Hypothalamus (tissue), 51 donors: Measurements from ENCODE around the gene TMEM170B.

ENCODE experiments used
- DNase-seq, 51 donors: peaks; one replicate each; lab custom pipeline; 2025; lab: John Stamatoyannopoulos, UW

The TMEM170B gene

GRCh38 chr6:11609324-11610071 is 71.9 kb downstream of the TMEM170B start:
- peak in 33 of 51 donors; percentile 2 to 62 (median 22) for DNase-seq

DNA sequence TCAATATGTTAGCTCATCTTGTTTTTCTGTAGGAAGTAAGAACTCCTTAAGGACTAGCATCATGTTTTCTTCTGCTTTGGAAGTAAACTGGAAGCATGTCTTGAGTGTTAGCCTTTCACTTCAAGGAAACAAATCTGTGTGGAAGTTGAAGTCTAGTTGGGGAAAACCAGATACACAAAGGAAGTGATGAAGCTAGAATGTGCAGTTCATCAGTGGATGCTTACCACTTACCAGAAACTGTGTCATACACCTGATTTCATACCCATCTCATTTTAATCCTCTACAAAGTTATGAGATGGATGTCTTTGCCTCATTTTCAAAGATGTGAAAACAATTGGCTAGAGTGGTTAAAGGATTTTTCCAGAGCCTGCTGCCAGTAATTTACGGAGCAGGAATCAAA is 75.8 kb downstream of the TMEM170B start:
- DNase-seq, result no peak

- no peak for DNase-seq
Observed at GRCh38 chr6:11613858-11614257, 76.3 kb downstream of the TMEM170B start.

GRCh38 chr6:11614534-11615213 is 77.1 kb downstream of the TMEM170B start:
- no peak for DNase-seq

DNA sequence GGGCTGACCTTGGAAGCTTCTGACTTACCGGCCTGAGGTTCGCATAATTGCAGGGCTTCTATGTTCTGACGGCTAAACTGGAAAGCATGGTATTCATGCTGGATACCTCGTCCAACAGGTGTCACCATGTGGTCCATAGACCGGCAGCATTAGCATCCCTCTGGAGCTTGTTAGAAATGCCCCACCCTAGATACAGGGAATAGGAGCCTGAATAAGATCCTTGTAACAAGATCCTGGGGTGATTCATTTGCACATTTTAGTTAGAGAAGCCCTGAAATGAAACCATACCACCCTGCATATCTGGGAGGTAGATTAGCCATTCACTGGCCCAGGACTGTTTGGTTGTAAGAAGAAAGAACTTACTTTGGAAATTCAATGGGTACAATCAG is 77.7 kb downstream of the TMEM170B start:
- DNase-seq, result no peak

GRCh38 chr6:11616200-11616611 is 78.7 kb downstream of the TMEM170B start:
- no peak for DNase-seq

DNA sequence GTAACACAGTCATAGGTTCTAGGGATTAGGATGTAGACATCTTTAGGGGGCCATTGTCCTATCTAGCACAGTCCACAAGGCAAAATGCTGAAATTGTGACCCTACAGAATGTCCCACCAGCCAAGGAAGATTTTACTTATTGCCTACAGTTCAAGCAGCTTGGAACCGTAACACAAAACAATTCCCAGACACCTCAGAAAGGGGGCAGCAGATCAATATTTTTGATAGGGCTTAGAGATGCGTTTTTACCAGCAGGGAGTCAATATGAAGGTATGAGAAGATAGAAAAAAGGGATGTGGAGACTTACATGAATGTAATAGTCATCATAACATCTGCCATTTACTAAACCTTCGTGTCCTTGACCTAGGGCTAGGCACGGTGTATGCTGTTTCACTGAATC is 81.0 kb downstream of the TMEM170B start:
- DNase-seq, result no peak

DNA sequence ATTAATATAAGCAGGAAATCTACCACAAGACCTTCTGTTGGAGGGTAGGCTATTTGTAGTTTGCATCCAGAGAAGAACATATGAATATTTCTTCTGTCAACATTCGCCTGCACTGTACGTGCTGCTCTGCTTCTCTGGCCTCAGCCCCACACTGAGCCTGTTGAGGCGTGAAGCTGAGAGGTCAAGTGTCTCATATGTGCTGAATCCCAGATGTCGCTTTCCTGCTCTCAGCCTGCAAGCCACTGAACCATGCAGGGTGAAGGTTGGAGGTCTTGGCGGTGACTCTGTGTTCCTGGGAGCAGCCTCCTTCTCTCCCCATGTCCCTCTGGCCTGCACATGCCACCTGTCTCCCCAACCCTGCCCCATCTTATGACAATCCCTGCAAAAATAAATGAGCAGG is 83.6 kb downstream of the TMEM170B start:
- DNase-seq, result no peak

DNA sequence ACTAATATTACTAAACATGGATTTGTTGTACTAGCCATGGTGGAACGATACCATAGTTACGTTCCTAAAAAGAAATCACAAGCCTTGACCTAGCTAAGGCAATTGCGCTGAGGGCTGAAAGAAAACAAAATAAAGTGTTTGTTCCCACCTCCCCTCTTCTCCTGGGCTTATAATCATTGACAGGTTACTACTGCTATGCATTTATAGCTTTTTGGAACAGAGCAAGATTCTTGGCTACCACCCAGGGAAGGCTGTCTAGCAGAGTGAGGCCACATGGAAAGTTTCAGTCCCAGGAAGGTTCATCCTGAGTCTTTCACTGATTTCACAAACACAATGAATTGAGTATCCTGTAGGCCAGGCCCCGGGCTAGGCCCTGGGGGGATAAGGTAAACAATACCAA is 84.6 kb downstream of the TMEM170B start:
- DNase-seq, result no peak

GRCh38 chr6:11623272-11623671 is 85.7 kb downstream of the TMEM170B start:
- DNase-seq, result no peak

GRCh38 chr6:11625302-11625701 is 87.8 kb downstream of the TMEM170B start:
- DNase-seq, result no peak

GRCh38 chr6:11626356-11626755 is 88.8 kb downstream of the TMEM170B start:
- no peak for DNase-seq

GRCh38 chr6:11628562-11628961 is 91.0 kb downstream of the TMEM170B start:
- DNase-seq, result no peak

DNA sequence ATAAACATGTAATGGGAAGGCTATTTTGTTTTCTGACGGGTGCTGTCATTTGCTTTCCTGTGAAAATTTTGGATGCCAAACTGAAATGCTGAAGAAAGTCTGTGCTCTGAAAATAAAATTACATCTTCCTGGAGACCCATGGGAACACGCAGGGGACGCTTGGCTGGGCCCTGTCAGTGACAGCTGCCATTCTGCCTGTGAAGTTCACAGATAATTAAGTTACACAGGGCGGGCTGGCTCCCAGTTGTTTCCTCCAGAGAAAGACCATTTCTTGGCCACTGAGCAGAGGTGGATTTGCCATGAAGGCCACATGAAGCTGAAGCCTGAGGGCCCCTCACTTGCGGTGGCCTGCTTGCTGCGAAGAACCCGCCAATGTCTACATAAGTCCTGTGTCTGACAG is 93.5 kb downstream of the TMEM170B start:
- DNase-seq, result no peak

DNA sequence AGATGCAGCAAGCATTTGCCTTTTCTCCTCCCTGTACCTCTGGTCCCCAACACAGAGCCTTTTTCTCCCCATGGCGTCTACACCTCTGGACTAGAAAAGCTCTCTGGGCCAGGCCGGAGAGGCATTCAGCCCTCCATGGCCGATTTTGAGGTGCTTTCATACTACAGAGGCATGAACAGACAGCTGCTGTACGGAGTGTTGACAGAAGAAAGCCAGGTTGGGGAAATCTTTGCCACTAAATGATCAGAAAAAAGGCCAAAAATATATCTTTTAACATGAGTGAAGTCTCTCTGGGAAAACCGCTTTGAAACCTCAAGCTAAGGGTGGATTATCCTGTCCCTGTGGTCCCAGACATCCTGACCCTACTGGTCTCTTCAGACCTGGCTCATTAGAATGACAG is 94.0 kb downstream of the TMEM170B start:
- no peak for DNase-seq

DNA sequence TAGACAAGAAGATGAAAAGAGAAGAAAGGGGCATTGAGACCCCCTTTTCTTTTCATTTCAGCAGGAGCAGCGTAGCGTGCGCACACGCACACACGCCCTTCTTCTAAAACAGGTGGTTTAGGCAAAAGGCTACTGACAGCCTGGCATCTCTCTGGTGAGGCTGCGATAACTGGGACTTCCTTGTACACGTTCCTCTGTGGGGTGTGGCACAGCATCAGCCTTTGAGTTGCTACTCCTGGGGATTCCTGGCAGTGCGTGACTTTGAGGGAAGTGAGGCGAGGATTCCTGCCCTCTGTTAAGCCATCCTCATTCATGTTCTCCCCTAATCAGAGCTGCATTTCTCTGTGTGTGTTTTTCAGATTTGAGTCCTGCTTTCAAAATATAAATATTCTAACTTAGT is 94.7 kb downstream of the TMEM170B start:
- no peak for DNase-seq

DNA sequence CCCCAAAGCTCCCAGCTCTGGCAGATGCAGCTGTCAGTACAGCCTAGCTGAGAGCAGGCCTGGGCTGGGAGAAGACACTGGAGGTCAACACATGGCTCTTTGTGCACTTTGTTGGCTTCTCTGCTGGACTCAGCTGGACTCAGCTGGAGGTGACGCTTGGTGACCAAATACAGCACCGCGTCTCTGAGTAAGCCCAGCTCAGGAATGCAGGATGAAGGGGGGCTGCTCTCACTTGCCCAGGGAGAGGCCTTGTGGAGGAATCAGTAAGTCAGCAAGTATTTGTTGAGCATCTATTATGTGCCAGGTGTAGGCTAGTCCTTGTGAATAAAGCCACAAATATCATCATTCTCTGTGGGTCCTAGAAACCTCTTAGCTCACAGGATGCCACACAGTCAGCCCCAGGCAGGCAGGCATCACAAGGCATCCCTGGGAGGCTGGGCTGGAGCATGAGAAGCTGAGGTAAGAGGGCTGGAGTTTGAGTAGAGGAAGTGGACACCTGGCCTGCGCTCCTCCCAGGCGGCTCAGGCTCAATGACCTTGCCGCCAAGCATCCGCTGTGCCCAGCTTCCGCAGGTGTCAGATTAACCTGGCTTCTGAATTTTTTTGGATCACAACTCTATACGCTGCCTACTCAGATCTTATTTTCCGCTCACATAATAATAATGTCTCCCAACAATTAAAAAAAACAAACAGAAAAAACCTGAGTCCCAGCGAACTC is 95.4 kb downstream of the TMEM170B start:
- no peak for DNase-seq
